ENCODE results near the gene FGF14.

DNA sequence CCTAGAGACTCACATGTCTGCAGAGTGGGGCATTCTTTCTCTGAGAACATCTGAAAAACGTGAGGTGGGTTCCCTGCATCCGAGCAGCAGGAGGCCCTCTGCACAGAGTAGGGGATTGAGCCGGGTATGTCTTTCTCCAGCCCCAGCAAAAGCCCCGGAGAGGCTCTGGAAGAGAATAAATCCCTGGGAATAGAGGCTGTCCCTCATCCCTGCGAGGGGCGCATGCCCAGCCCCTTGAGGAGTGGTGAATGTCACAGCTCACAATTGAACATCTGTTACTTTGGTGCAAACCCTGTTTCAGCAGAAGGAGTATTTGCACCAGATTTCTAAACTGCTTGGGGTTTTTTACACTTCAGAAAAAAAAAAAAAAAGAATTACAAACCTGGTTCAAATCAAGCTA, 164.6 kb downstream of the FGF14 start:
- TF ChIP-seq EZH2 (IDR thresholded peaks at IDR 0.05; ENCODE audit: borderline replicate concordance, insufficient read depth, low read depth, low read length, poor library complexity, severe bottlenecking) = no peak
- TF ChIP-seq, protein P1, sequence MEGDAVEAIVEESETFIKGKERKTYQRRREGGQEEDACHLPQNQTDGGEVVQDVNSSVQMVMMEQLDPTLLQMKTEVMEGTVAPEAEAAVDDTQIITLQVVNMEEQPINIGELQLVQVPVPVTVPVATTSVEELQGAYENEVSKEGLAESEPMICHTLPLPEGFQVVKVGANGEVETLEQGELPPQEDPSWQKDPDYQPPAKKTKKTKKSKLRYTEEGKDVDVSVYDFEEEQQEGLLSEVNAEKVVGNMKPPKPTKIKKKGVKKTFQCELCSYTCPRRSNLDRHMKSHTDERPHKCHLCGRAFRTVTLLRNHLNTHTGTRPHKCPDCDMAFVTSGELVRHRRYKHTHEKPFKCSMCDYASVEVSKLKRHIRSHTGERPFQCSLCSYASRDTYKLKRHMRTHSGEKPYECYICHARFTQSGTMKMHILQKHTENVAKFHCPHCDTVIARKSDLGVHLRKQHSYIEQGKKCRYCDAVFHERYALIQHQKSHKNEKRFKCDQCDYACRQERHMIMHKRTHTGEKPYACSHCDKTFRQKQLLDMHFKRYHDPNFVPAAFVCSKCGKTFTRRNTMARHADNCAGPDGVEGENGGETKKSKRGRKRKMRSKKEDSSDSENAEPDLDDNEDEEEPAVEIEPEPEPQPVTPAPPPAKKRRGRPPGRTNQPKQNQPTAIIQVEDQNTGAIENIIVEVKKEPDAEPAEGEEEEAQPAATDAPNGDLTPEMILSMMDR (IDR thresholded peaks at IDR 0.05) = no peak

All from B cell (primary cell).